Measurements from ENCODE around the gene SLC29A2.
"Not testable (repeated sequence)": the region's sequence is repeated elsewhere in the genome, so short reads cannot be mapped to it uniquely, and the experiment has no call there.

Gene SLC29A2

GRCh38 chr11:66333896-66334604 is 37.5 kb downstream of the SLC29A2 start:
- DNase-seq = no peak

- DNase-seq = no peak
Observed at GRCh38 chr11:66333220-66333877, 38.2 kb downstream of the SLC29A2 start.

- DNase-seq = no peak
Observed at GRCh38 chr11:66332371-66333219, 39.0 kb downstream of the SLC29A2 start.

GRCh38 chr11:66331542-66332370 is 39.8 kb downstream of the SLC29A2 start:
- no peak for DNase-seq

GRCh38 chr11:66330931-66331330 is 40.6 kb downstream of the SLC29A2 start:
- DNase-seq = no peak

GRCh38 chr11:66329165-66329673 is 42.3 kb downstream of the SLC29A2 start:
- no peak for DNase-seq

GRCh38 chr11:66328302-66329144 is 43.0 kb downstream of the SLC29A2 start:
- DNase-seq = peak; percentile 76

GRCh38 chr11:66328031-66328301 is 43.6 kb downstream of the SLC29A2 start:
- DNase-seq = no peak

- peak; percentile 77 for DNase-seq
Observed at GRCh38 chr11:66327171-66328030, 44.2 kb downstream of the SLC29A2 start.

- peak; percentile 59 for DNase-seq
Observed at GRCh38 chr11:66326261-66327111, 45.1 kb downstream of the SLC29A2 start.

GRCh38 chr11:66325263-66325671 is 46.3 kb downstream of the SLC29A2 start:
- DNase-seq = peak; percentile 18

- peak; percentile 79 for DNase-seq
Observed at GRCh38 chr11:66324664-66325063, 46.9 kb downstream of the SLC29A2 start.

GRCh38 chr11:66323684-66324083 is 47.9 kb downstream of the SLC29A2 start:
- no peak for DNase-seq

GRCh38 chr11:66322732-66323427 is 48.7 kb downstream of the SLC29A2 start:
- DNase-seq = peak; percentile 13

- no peak for DNase-seq
Observed at GRCh38 chr11:66321606-66322005, 50.0 kb downstream of the SLC29A2 start.

- not testable (repeated sequence) for DNase-seq
Observed at GRCh38 chr11:66320748-66321147, 50.8 kb downstream of the SLC29A2 start.

GRCh38 chr11:66320289-66320688 is 51.3 kb downstream of the SLC29A2 start:
- not testable (repeated sequence) for DNase-seq

GRCh38 chr11:66318600-66318970 is 53.0 kb downstream of the SLC29A2 start:
- no peak for DNase-seq
